ENCODE data around the gene DTYMK.

Gene DTYMK

DNA sequence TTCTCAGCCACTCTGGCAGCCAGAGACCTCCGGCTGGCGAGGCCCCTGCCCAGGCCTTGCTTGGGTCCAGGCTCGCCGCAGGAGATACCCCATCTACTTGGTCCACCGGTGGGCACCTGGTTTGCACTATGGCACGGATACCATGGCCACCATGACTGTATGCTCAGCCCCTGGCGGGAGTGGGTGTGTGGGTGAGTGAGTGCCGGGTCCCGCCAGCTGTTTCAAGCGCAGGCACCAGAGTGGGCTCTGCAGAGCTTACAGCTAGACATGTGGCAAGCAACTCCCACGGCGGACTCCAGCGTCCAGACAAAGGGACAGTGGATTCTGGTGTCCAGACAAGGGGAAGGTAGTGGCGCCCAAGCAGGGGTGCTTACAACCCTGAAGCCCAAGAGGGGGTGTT lies 47.7 kb downstream of the DTYMK start:
- DNase-seq (ENCODE audit: extremely low spot score): no peak
- CTCF ChIA-PET: interaction anchor here (1.0 to 1.6 kb wide), 4 partner anchors 10 to 63 kb away, joined by 3 read pairs; partner anchors contain the start of genes DTYMK and ING5
- POLR2A ChIA-PET: no interaction called here
- TF ChIP-seq, protein P1, sequence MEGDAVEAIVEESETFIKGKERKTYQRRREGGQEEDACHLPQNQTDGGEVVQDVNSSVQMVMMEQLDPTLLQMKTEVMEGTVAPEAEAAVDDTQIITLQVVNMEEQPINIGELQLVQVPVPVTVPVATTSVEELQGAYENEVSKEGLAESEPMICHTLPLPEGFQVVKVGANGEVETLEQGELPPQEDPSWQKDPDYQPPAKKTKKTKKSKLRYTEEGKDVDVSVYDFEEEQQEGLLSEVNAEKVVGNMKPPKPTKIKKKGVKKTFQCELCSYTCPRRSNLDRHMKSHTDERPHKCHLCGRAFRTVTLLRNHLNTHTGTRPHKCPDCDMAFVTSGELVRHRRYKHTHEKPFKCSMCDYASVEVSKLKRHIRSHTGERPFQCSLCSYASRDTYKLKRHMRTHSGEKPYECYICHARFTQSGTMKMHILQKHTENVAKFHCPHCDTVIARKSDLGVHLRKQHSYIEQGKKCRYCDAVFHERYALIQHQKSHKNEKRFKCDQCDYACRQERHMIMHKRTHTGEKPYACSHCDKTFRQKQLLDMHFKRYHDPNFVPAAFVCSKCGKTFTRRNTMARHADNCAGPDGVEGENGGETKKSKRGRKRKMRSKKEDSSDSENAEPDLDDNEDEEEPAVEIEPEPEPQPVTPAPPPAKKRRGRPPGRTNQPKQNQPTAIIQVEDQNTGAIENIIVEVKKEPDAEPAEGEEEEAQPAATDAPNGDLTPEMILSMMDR (IDR thresholded peaks at IDR 0.05; ENCODE audit: control extremely low read depth, extremely low read depth, low read depth, missing control alignments): no peak

DNA sequence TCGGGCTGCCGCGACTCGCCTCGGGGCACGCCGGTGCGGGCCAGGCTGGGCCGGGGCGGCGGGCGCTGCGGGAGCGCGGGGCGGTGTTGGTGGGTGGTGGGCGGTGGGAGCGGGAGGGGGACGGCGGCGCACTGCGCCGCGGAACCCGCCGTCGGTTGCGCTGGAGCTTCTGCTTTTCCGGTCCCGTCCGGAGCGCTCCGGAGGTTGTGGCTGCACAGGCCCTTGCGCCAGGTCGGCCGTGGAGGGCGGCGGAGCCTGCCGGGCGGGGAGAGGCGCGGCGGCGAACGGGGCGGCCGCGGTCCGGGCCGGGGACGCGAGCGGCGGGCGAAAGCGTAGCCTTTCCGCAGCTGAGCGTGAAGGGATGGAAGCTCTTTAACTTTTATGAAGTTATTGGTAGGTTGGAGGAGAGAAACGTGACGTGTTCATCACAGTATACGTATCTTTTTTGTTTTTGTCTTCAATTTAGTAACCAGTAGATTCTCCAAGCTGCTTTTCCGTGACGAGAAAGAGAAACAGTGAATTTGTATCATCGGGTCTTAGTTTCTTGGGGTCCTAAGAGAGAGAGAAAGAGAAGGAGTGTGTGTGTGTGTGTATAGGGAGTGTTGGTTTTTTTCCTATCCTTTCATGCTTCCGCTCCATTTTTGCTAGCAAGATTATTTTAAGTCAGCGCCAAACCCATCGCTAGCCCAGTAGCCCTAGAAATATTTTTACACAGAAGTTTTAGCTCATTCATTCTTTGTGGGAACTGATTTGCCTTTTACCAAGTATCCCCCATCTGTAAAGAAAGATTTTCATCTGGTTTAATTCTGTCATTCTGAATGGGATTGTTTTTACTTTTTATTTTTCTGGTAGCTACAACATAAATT lies 48.6 kb downstream of the DTYMK start:
- peak; percentile 65 for DNase-seq (ENCODE audit: extremely low spot score)

DNA sequence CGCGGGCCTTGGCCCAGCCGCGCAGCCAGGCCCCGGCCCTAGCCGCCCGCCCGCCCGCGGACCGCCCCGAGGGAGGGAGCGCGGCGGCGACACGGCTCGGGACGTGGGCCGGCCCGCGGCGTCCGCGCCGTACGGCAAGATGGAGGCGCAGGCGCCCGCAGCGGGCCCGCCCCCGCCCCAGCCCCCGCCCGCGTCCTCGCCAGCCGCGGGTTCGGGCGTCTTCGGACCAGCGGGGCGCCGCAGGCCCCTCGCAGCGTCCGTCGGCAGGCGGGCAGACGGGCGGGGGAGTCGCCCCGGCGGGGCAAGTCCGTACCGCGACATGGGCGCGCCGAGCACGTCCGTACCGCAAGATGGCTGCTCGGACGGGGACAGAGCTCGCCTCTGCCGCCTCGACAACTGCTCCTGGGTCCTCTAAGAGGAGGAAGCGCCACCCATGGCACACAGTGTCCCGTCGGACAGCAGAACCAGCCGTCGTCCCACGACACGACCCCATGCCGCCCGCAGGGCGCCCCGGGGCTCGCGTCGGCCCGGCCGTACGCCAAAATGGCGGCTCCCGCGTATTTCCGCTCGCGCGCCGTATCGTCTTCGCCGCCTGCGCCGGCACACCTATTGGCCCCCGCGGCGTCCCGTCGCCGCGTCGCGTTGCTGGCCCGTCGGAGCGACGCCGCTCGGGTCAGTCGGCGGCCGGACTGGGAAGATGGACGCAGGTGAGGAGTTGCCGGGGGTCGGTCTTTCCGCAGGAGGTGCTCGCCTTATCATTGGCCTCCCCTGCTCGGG lies 49.4 kb downstream of the DTYMK start, which contains the start of the genes ATG4B and THAP4:
Gene ATG4B, plus strand, starts transcription at position 676 of the 777 bp plus-strand sequence. Its CDS starts 22 bp downstream, at position 698.
Gene THAP4, minus strand, starts transcription at position 141 of the 777 bp plus-strand sequence. CDS start 141 bp downstream, outside the sequence.
- peak; percentile 93 for DNase-seq (ENCODE audit: extremely low spot score)
- POLR2A ChIA-PET: interaction anchor here (0.9 kb wide), 1 partner anchor 55 kb away, joined by 4 read pairs; no protein-coding TSS in a partner anchor
- TF ChIP-seq, protein P1 (IDR thresholded peaks at IDR 0.05; ENCODE audit: control extremely low read depth, extremely low read depth, low read depth, missing control alignments): no peak
- CTCF ChIA-PET: no interaction called here

More for the DNA sequence above, 48.6 kb downstream of the DTYMK start:
- POLR2A ChIA-PET: interaction anchor here (0.9 kb wide), 1 partner anchor 55 kb away, joined by 4 read pairs; no protein-coding TSS in a partner anchor
- CTCF ChIA-PET: interaction anchor here (0.9 to 1.6 kb wide), 5 partner anchors 11 to 64 kb away, joined by 3 read pairs; partner anchors contain the start of genes DTYMK and ING5
- TF ChIP-seq, protein P1 (IDR thresholded peaks at IDR 0.05; ENCODE audit: control extremely low read depth, extremely low read depth, low read depth, missing control alignments): no peak

DNA sequence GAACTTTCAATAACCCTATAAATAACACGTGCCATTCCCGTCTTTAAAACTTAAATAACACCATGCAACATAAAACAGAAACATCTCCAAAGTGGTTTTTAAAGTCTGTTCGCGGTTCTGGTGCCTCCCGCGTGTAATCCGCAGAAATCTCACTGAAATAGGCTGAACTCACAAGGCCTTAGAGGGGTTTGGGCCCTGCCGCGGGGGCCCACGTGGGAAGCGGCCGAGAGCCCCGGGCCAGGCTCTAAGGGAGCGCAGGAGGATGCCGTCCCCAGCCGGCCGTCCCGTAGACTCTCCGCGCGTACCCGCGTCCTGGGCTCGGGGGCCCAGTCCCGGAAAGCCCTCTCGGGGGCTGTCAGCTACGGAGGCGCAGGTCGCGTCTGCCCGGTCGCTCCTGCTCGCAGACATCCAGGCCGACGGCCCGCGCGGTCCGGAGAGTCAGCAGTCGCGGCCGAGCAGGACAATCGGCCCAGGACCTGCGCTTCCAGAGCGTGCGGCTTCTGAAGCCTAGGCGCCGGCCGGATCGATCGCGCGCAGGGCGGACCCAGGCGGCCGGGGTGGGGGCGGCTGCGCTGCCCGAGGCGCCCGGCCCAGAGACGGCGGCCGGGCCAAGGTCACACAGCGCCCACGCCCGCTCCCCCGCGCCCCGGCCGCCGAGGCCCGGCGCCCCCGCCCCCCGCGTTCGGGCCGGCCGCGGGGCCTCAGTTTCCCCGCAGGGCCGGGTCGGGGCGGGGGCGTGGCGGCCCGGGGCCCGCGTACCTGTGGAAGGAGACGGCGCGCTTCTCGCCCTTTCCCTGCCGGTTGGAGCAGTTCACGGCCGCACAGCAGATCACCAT lies 50.2 kb downstream of the DTYMK start:
- DNase-seq (ENCODE audit: extremely low spot score): peak; percentile 65
- POLR2A ChIA-PET: no interaction called here
- CTCF ChIA-PET: no interaction called here
- TF ChIP-seq, protein P1 (IDR thresholded peaks at IDR 0.05; ENCODE audit: control extremely low read depth, extremely low read depth, low read depth, missing control alignments): no peak

DNA sequence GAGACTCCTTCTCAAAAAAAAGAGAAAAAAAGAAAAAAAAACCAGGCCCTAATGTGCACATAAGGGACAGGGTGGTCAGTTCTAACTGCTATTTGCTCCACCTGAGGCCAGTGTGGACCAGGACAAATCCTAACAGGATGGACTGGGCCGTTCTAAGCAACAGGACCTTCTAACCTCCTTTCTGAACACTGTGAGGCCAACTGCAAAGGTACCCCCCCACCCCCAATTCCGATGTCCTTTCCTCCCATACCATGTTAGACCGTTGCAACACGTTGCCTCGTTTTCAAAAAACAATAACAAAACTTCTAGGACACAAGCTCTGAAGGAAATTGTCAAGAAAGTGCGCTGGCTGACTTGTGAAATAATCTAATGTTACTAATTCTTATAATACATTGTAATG lies 50.9 kb downstream of the DTYMK start:
- CTCF ChIA-PET: interaction anchor here (1.7 kb wide), 1 partner anchor 67 kb away, joined by 4 read pairs; the partner anchor contains the start of gene ING5
- no peak for DNase-seq (ENCODE audit: extremely low spot score)

More for the DNA sequence above, 50.9 kb downstream of the DTYMK start:
- TF ChIP-seq, protein P1 (IDR thresholded peaks at IDR 0.05; ENCODE audit: control extremely low read depth, extremely low read depth, low read depth, missing control alignments): no peak
- POLR2A ChIA-PET: no interaction called here
